Caco-2 (cell line): ENCODE data around the gene FAM161A. TPM values are rescaled to one million over a fixed set of nuclear protein-coding genes. Genes with fewer than 3 reads are reported as not detected.

Source experiments
- BruUV-seq: library from RNA; stranded (reverse); fragments of 400-500 nt; replicated peaks from 2 replicates; lab custom pipeline; 2021; lab: Mats Ljungman, UMichigan
- CTCF ChIA-PET: fragments of 300-600 bp; sonication (Branson Sonifier 250); formaldehyde crosslinking; loops from one replicate; lab custom pipeline; 2022; ENCODE audit warnings: antibody characterized with exemption; lab: Charles Lee
- POLR2A ChIA-PET: fragments of 300-600 bp; sonication (Branson Sonifier 250); formaldehyde crosslinking; loops from one replicate; lab custom pipeline; 2022; ENCODE audit warnings: antibody characterized with exemption; lab: Charles Lee
- DNase-seq, 2 experiments: peaks; one replicate each; pipeline versions ENCODE4 v3.0.0 to v3.0.0-alpha.2; 2020 to 2022
- H3K27me3 ChIP-seq: replicated peaks from 2 replicates; pipeline ENCODE4 v1.6.0; 2011; ENCODE audit warnings: low read length; ENCODE audit not compliant: control insufficient read depth, insufficient read depth
- H3K36me3 ChIP-seq: 2 replicates; pipeline ENCODE4 v1.5.1; 2011; ENCODE audit warnings: low read length; ENCODE audit not compliant: control insufficient read depth, insufficient read depth
- H3K4me1 ChIP-seq: fragments of 250-450 bp; sonication (Bioruptor Pico); 2 replicates; pipeline ENCODE4 v1.5.1; 2020; ENCODE audit warnings: mild to moderate bottlenecking
- H3K4me3 ChIP-seq: 2 replicates; pipeline ENCODE4 v1.5.1; 2011; ENCODE audit warnings: low read depth, mild to moderate bottlenecking, control low read depth, low read length
- H3K9me3 ChIP-seq: fragments of 250-450 bp; sonication (Bioruptor Pico); 2 replicates; pipeline ENCODE4 v1.5.1; 2020; ENCODE audit warnings: mild to moderate bottlenecking, moderate library complexity
- H3K27ac Mint-ChIP-seq: one replicate; pipeline ENCODE4 v1.8.0; 2022; ENCODE audit warnings: mixed read lengths; ENCODE audit not compliant: unreplicated experiment
- H3K27me3 Mint-ChIP-seq: one replicate; pipeline ENCODE4 v1.8.0; 2022; ENCODE audit warnings: mixed read lengths; ENCODE audit not compliant: insufficient read depth, unreplicated experiment
- H3K36me3 Mint-ChIP-seq: one replicate; pipeline ENCODE4 v1.8.0; 2022; ENCODE audit warnings: mild to moderate bottlenecking, mixed read lengths; ENCODE audit not compliant: insufficient read depth, unreplicated experiment
- H3K4me1 Mint-ChIP-seq: one replicate; pipeline ENCODE4 v1.8.0; 2022; ENCODE audit warnings: low read depth, mixed read lengths; ENCODE audit not compliant: unreplicated experiment
- H3K4me3 Mint-ChIP-seq: one replicate; pipeline ENCODE4 v1.8.0; 2022; ENCODE audit warnings: mild to moderate bottlenecking, moderate library complexity, mixed read lengths; ENCODE audit not compliant: unreplicated experiment
- H3K9me3 Mint-ChIP-seq: one replicate; pipeline ENCODE4 v1.8.0; 2022; ENCODE audit warnings: mixed read lengths; ENCODE audit not compliant: unreplicated experiment
- intact Hi-C: fragments of 100-400 bp; cut with micrococcal nuclease; formaldehyde crosslinking; loops from one replicate; pipeline ENCODE4 v1.10.0; 2022; ENCODE audit not compliant: unreplicated experiment
- total RNA-seq: library from RNA; stranded (reverse); gene quantifications from 2 replicates; pipeline ENCODE4 v1.2.3, GENCODE V29; 2022
- TF ChIP-seq, protein P1 (sequence below), 2 experiments: fragments of 200-600 bp in 1 of 2; IDR thresholded peaks; 1 replicate in 1 of 2; 2 replicates in 1 of 2; pipeline versions ENCODE4 v1.5.1 to v1.8.0; 2011 to 2022; ENCODE audit warnings: antibody characterized with exemption in 1 of 2, control low read depth in 1 of 2, inconsistent platforms in 1 of 2, low read depth in 1 of 2, low read length in 1 of 2, mild to moderate bottlenecking in 1 of 2, moderate library complexity in 1 of 2; ENCODE audit not compliant: insufficient read depth in 1 of 2, severe bottlenecking in 1 of 2, unreplicated experiment in 1 of 2

Gene FAM161A
- total RNA-seq, 1 experiment from 2014 or later: 9.8 TPM

DNA sequence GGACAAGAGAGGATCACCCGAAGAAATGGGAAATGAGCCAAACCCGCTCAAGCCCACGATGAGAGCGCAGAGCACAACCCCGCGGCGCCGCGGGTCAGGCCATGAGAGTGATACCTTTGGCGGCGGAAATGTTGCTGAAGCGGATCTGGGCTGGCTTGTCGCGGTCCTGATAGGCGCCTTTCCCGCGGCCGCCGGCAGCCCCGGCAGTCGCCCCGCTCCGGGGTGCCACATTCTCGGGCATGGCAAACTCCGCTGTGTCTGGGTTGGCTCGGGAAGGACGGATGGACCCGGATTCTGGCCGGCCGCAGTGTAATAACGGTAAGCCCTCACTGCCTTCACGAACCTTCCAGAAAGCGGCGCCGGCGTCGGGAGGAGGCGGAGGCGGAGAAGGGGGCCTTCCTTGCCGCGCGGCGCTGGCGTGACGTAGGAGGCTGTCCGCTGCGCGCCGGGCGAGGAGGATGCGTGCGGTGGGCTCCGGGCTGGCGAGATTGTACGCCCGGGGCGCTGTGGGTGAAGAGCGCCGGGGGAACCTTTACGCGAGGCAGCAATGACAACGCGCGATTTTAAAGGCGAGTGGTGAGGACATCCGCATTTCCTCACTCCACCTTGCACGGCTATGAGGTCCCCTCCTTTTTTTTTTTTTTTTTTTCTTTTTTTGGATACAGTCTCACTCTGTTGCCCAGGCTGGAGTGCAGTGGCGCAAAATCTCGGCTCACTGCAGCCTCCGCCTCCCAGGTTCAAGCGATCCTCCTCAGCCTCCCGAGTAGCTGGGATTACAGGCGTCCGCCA is 34.6 kb upstream of the FAM161A start, which contains the start of gene CCT4:
TSS of gene CCT4 (minus strand) at position 390 of the 789 bp plus-strand sequence. CDS start at position 241, 149 bp downstream.
- POLR2A ChIA-PET: no interaction called here
- BruUV-seq: no TSS peak
- CTCF ChIA-PET: no interaction called here
- H3K4me1 ChIP-seq: peaks cover 20% of the 10 kb centered on the region
- Mint-ChIP-seq H3K36me3 (peaks cover 63% of the 10 kb centered on the region), H3K4me3 (peak within 1 kb of the TSS; percentile 94), H3K4me1 (peaks cover 12% of the 10 kb centered on the region), H3K27me3 (no peaks in the 10 kb centered on the region), H3K27ac (peak within 1 kb of the TSS; percentile 98), H3K9me3 (no peaks in the 10 kb centered on the region)
- peak; percentile 88 to 96 for DNase-seq
- H3K27me3 ChIP-seq: no peaks in the 10 kb centered on the region
- H3K4me3 ChIP-seq: peak within 1 kb of the TSS; percentile 91
- intact Hi-C loops: no loop called here
- H3K9me3 ChIP-seq: no peaks in the 10 kb centered on the region
- TF ChIP-seq, protein P1, sequence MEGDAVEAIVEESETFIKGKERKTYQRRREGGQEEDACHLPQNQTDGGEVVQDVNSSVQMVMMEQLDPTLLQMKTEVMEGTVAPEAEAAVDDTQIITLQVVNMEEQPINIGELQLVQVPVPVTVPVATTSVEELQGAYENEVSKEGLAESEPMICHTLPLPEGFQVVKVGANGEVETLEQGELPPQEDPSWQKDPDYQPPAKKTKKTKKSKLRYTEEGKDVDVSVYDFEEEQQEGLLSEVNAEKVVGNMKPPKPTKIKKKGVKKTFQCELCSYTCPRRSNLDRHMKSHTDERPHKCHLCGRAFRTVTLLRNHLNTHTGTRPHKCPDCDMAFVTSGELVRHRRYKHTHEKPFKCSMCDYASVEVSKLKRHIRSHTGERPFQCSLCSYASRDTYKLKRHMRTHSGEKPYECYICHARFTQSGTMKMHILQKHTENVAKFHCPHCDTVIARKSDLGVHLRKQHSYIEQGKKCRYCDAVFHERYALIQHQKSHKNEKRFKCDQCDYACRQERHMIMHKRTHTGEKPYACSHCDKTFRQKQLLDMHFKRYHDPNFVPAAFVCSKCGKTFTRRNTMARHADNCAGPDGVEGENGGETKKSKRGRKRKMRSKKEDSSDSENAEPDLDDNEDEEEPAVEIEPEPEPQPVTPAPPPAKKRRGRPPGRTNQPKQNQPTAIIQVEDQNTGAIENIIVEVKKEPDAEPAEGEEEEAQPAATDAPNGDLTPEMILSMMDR (IDR thresholded peaks at IDR 0.05; ENCODE audit: insufficient read depth in 1 of 2, low read depth in 1 of 2, low read length in 1 of 2, severe bottlenecking in 1 of 2, unreplicated experiment in 1 of 2): no peak
- no peaks in the 10 kb centered on the region for H3K36me3 ChIP-seq

DNA sequence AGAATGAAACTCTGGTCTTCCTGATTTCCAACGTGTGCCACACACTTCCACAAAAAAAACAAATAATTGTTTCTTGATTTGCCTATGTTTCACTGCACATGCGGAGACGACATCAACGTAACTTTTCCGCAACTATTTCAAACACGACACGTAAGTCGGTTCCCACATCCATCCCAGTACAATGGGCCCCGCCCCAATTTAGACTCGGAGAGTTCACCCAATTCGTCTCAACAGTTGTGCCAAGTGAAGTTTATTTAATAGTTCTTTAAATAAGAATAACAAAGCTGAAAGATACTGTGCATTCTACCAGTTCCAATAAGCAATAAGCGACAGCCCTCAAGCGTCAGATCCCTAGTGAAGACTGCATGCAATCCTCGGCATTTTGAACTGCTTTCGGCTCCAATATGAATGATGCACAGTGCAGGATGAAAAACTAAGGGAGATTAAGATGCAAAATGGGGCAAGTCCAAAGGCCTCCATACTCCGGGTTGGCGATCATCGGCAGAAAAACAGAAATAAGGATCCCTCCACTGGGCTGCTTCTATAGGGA is 33.9 kb upstream of the FAM161A start:
- H3K4me3 Mint-ChIP-seq: peak overlapping the region; percentile 94
- Histone ChIP-seq H3K9me3 (no peaks in the 10 kb centered on the region), H3K4me1 (peaks cover 20% of the 10 kb centered on the region), H3K4me3 (peak overlapping the region; percentile 91), H3K36me3 (no peaks in the 10 kb centered on the region), H3K27me3 (no peaks in the 10 kb centered on the region)
- TF ChIP-seq, protein P1 (IDR thresholded peaks at IDR 0.05; ENCODE audit: insufficient read depth in 1 of 2, low read depth in 1 of 2, low read length in 1 of 2, severe bottlenecking in 1 of 2, unreplicated experiment in 1 of 2): no peak
- H3K4me1 Mint-ChIP-seq: peaks cover 12% of the 10 kb centered on the region
- no peaks in the 10 kb centered on the region for H3K27me3 Mint-ChIP-seq
- POLR2A ChIA-PET: no interaction called here
- no peak for DNase-seq
- intact Hi-C loops: no loop called here
- CTCF ChIA-PET: no interaction called here
- BruUV-seq: TSS peak; percentile 73
- H3K9me3 Mint-ChIP-seq: no peaks in the 10 kb centered on the region
- peaks cover 69% of the 10 kb centered on the region for H3K36me3 Mint-ChIP-seq
- H3K27ac Mint-ChIP-seq: peak overlapping the region; percentile 98

DNA sequence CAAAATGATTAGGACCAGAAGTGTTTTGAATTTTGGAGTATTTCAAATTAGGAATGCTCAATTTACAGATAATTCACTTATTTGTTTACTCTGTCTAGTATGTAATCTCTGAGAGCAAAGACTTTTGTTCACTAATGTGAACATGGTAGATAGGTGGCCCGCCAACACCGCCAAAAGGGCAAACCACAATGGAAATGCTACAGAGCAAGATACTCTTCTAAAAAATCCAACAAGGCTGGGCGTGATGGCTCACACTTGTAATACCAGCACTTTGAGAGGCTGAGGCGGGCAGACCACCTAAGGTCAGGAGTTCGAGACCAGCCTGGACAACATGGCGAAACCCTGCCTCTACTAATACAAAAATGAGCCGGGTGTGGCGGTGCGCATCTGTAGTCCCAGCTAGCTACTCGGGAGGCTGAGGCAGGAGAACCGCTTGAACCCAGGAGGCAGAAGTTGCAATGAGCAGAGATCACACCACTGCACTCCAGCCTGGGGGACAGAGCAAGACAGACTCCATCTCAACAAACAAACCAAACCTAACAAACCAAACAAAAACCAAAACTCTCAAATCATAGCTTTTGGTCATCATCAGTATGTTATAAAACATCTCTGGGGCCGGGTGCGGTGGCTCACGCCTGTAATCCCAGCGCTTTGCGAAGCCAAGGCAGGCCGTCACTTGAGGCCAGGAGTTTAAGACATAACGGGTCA is 32.2 kb upstream of the FAM161A start:
- Mint-ChIP-seq H3K9me3 (no peaks in the 10 kb centered on the region), H3K36me3 (peaks cover 86% of the 10 kb centered on the region), H3K4me3 (peak overlapping the region; percentile 94), H3K27me3 (no peaks in the 10 kb centered on the region), H3K4me1 (peaks cover 12% of the 10 kb centered on the region), H3K27ac (no peak overlapping the region)
- Histone ChIP-seq H3K4me1 (peaks cover 20% of the 10 kb centered on the region), H3K36me3 (no peaks in the 10 kb centered on the region), H3K9me3 (no peaks in the 10 kb centered on the region), H3K27me3 (no peaks in the 10 kb centered on the region), H3K4me3 (no peak overlapping the region)
- no peak for DNase-seq
- ChIA-PET POLR2A (interaction anchor here (0.6 kb wide), 1 partner anchor 1075 kb away, joined by 3 read pairs; no protein-coding TSS in a partner anchor), CTCF (no interaction called here)
- TF ChIP-seq, protein P1 (IDR thresholded peaks at IDR 0.05; ENCODE audit: insufficient read depth in 1 of 2, low read depth in 1 of 2, low read length in 1 of 2, severe bottlenecking in 1 of 2, unreplicated experiment in 1 of 2): no peak
- BruUV-seq: no TSS peak
- intact Hi-C loops: no loop called here
